Fibroblast of pulmonary artery (primary cell): ENCODE results near the gene VPS13A.
"Not testable (repeated sequence)": the region's sequence is repeated elsewhere in the genome, so short reads cannot be mapped to it uniquely, and the experiment has no call there.

ENCODE experiments used
- DNase-seq: peaks from one replicate; pipeline ENCODE4 v3.0.0-alpha.2; 2010; ENCODE audit warnings: low read depth
- H3K4me3 ChIP-seq: replicated peaks from 2 replicates; pipeline ENCODE4 v1.5.1; 2011; ENCODE audit warnings: low read depth, mild to moderate bottlenecking, control low read depth, low read length, moderate library complexity
- CTCF ChIP-seq: IDR thresholded peaks from 2 replicates; pipeline ENCODE4 v1.5.1; 2011; ENCODE audit warnings: mild to moderate bottlenecking, control low read depth, low read length, inconsistent platforms; ENCODE audit errors: missing control alignments

The VPS13A gene

DNA sequence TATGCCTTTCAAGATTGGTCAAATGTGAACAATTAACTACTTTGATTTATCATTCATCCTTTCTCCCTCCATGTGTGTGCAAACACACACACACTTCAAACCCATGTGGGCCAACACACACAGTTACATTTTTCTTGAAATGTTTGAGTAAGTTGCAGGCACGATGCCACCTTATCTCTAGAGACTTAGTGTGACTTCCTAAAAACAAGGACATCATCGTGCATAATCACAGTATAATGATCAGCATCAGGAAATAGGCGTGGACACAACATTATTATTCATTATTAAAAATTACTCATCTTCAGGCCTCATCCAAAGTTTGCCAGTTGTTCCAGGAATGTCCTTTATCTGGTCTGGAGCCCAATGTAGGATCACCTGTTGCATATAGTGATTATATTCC, 261.3 kb downstream of the VPS13A start:
- no peak overlapping the region for H3K4me3 ChIP-seq
- no peak for TF ChIP-seq CTCF
- peak; percentile 46 for DNase-seq

GRCh38 chr9:77440057-77440456, 262.7 kb downstream of the VPS13A start:
- TF ChIP-seq CTCF: no peak
- peak overlapping the region; percentile 8 for H3K4me3 ChIP-seq
- DNase-seq: no peak

GRCh38 chr9:77441124-77441523, 263.8 kb downstream of the VPS13A start:
- not testable (repeated sequence) for H3K4me3 ChIP-seq

GRCh38 chr9:77442436-77442835, 265.1 kb downstream of the VPS13A start:
- no peak overlapping the region for H3K4me3 ChIP-seq
- TF ChIP-seq CTCF: no peak
- DNase-seq: no peak

More at GRCh38 chr9:77441124-77441523, 263.8 kb downstream of the VPS13A start:
- not testable (repeated sequence) for DNase-seq

- no peak overlapping the region for H3K4me3 ChIP-seq
- TF ChIP-seq CTCF: no peak
- no peak for DNase-seq
Observed at GRCh38 chr9:77447646-77448045, 270.3 kb downstream of the VPS13A start.

- TF ChIP-seq CTCF: peak; percentile 11
- DNase-seq: peak; percentile 95
- H3K4me3 ChIP-seq: no peak overlapping the region
Observed at GRCh38 chr9:77449240-77450084, 272.1 kb downstream of the VPS13A start.

- no peak for DNase-seq
- no peak overlapping the region for H3K4me3 ChIP-seq
- TF ChIP-seq CTCF: no peak
Observed at GRCh38 chr9:77450085-77450475, 272.7 kb downstream of the VPS13A start.
